GM19438 (cell line): ENCODE results near the gene NT5DC1.

Experiments
- ATAC-seq: cut with Tn5 transposase; IDR thresholded peaks from one replicate; pipeline ENCODE4 v1.9.1; 2021; ENCODE audit warnings: low read depth; ENCODE audit not compliant: unreplicated experiment

NT5DC1 gene

GRCh38 chr6:116298973-116299372 lies 198.3 kb downstream of the NT5DC1 start:
- peak; percentile 71 for ATAC-seq
